Measurements from ENCODE around the gene JAM3.

JAM3 gene

DNA sequence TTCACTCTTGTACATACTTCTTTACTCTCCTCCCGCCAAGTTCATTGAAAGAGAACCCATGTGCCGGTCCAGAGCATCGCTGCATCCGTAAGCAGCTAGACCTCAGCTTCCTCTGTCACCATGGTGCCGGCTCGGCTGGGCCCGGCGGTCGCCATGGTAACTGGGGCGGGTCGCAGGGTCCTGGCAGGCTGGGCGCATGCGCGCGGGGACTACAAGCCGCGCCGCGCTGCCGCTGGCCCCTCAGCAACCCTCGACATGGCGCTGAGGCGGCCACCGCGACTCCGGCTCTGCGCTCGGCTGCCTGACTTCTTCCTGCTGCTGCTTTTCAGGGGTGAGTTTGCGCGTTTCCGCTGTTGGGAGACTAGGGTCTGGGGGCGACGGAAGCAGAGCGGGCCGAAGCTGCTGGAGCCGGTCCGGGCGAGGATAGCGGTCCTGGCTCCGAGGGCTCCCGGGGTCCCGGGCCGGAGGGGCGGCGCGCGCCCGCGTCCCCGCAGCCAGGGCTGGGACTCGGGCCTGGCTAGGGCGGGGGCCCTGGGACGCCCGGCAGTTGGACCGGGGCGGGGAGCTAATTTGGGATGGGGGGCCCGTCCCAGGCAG, at the start of gene JAM3:
TSS of gene JAM3 (plus strand) at position 244 of the 597 bp plus-strand sequence. CDS start at position 256, 12 bp downstream.
- peak; percentile 89 for DNase-seq

- DNase-seq: no peak
Observed at GRCh38 chr11:134019500-134019899, 49.4 kb upstream of the JAM3 start.

GRCh38 chr11:134020598-134020997, 48.3 kb upstream of the JAM3 start:
- DNase-seq: no peak

DNA sequence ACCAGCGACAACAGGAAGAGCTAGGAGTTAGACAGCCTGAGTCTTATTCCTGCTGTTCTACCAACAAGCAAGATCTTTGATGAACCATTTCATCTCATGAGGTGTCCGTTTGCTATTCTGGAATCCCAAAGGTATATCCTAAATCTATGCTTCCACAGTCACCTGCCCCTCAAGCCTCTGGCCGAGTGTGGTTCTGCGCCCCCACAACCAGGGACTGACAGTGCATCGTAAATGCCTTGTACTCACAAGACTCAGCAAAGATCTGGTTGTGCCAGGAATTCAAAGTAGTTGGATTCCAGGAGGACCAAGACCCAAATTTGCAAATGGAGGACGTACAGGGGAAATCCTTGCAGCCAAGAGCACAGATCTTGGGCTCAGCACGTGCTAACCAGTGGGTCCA, 47.5 kb upstream of the JAM3 start:
- DNase-seq: no peak

DNA sequence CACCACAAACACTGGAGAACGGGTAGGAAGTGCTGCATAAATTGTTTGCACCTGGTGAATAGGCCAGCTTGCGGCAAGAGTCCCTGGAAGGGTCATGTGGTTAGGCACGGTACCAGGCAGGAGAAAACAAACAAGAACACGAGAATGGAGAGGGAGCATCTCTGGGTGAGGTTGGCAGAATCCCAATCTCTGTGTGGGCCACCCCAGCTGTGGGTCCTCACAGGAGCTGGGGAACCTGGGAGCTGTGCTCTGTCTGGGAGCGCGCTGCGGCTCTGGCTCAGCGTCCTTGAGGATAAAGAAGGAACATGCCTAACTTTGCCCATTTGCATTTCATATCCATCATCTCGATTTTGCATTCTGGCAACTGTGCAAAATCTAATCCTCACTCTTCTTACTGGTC, 46.1 kb upstream of the JAM3 start:
- no peak for DNase-seq

- DNase-seq: peak; percentile 84
Observed at GRCh38 chr11:134024420-134025081, 44.3 kb upstream of the JAM3 start.

GRCh38 chr11:134025082-134025429, 43.8 kb upstream of the JAM3 start:
- DNase-seq: no peak

GRCh38 chr11:134026655-134027343, 42.1 kb upstream of the JAM3 start:
- no peak for DNase-seq

GRCh38 chr11:134027671-134028070, 41.2 kb upstream of the JAM3 start:
- DNase-seq: no peak

DNA sequence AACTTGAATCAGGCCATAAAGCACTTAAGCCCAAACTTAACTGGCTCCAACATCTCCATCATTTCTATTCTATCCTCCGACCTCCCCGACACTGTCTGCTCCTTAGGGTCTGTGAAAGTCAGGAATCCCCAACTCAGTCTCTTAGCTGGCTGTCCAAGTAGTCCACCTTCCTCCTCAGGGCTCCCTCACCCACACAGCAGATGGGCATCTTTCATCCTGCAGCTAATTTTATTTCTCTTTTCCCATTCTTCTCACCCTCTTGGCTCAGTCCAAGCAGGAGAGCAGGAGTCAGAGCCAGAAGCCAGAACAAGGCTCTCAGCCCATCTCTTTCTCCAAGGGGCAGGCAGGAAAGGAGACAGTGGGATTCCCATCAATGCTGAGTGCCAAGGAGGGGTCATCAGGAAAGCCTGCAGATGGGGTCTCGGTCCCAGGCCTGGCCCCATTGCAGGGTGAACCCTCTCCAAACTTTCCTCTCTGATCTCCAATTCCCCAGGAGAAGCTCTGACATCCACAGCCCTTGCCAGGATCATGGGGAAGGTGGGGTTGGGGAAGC, 40.4 kb upstream of the JAM3 start:
- DNase-seq: no peak

- DNase-seq: no peak
Observed at GRCh38 chr11:134030853-134031252, 38.0 kb upstream of the JAM3 start.

DNA sequence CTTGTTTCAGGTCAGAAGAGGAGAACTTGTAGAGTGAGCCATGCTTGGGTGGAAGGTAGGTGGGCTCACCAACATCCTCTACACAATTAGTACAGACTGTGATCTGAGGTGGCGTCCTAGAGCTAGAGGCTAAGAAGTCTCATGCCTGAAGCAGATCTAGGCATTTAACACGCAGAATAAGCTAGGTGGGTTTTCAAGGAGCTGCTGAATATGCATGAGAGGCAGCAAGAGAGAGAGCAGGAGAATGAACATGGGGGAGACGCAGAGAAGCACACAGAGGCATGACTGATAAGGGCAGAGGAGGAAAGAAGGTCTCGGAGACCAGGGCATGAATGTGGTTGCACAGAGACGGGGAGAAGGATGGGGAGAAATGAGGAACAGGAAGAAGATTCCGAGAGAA, 36.8 kb upstream of the JAM3 start:
- DNase-seq: no peak

- DNase-seq: peak; percentile 28
Observed at GRCh38 chr11:134032501-134033091, 36.3 kb upstream of the JAM3 start.

GRCh38 chr11:134033276-134033675, 35.6 kb upstream of the JAM3 start:
- DNase-seq: no peak

- peak; percentile 92 for DNase-seq
Observed at GRCh38 chr11:134033696-134034491, 35.0 kb upstream of the JAM3 start.

DNA sequence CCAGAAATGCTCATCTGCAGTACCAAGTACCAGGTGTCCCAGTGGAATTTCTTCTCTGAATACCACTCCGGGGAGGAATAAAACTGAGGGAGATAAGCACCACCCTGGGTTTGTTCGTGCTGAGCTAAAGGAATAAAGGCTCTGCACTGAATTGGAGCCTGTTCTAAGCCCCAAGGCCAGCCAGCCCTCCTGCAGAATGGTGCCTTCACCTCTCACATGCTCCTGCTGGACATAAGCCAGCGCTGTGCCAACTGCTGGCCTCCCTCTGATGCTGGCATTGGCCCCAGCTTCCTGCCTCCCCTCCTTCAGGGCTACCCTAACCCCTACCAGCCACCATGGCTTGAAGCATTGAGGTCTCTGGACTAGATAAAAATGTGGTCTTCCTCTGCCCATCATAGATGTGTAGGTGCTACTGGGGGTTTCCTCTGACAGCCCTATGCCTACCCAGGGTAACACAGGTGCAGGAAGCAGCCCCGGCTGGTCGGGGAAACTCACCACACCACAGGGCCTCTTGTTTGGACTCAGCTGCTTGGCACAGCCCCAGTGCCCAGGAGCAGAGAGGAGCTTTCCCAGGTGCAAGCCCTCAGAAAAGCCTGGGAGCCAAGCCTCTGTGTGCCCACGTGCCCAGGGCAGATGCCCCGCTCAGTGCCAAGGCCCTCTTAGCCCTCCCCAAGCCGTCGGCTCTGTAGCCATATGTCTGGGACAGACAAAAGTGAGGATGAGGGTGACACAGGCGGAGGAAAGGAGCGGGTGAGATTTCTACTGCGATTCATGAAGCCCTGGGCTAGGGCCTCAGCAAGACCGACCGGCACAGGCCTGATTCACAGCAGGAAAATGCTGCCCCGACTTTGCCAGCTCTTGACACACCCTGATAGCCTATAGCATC, 34.1 kb upstream of the JAM3 start:
- DNase-seq: no peak

DNA sequence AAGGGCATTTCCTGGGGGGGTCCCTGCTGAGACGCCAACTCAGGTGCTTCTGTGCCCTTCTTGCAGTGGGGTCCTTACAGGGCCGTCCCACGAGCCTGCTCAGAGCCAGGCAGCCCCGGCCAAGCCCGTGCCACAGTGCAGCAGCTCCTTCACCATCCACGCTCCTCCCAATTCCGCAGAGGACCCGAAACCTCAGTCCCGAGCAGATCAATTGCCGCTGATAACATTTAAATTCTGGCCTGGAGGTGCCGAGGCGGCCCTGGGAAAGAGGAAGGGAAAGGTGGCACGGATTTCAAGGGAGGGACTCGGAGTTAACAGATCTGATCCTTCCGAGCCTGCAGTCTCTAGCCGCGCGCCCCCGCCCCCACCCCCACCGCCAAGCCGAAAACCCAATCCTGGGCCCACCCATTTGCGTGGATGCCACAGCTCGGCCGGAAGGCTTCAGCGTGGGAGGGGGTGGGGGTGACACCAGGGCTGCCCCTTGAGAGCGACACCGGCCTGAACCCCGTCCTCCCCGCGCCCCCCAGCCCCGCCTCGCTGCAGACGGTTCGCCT, 32.3 kb upstream of the JAM3 start:
- DNase-seq: no peak

DNA sequence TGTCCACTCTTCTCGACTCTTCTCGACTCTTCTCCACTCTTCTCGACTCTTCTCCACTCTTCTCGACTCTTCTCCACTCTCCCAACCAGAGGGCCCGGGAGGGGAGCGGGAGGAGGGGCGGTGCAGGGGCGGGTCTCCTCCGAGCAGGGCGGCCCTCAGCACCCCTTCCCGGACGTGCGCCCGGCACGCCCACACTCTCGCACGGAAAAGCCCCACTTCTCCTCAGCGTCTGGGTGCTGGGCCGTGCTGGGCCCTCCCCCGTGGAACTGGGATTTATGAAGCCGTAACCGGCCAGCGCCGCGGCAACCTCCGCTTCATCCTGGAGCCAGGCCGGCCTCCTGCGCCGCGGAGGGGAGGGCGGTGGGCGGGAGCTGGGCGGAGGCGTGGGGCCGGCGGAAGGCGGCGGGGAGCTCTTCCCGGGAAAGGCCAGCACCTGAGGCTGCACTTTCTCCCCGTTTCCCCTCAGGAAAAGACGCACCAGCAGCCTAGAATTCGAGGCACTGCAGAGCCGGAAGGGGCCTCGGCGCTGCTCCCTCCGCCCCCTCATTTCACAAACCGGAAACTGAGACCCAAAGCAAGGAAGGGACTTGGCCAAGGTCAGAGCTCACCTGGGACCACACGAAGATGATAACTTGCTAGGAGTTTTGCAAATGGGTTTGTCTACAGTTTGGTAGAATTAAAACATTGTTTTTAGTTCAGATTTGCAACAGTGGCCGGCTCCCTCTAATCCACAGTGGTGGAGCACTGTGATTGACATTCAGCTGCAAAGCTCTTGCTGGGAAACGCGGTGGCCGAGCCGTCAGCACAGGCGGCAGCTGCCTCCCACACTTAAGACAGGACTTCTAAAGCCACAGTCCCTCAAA, 31.6 kb upstream of the JAM3 start:
- peak; percentile 76 for DNase-seq

GRCh38 chr11:134038897-134039470, 29.9 kb upstream of the JAM3 start:
- DNase-seq: no peak

Data from EL (cell line).